HL-60 (cell line): ENCODE data around the gene SH2D3A.
A peak's percentile ranks its signal among the peaks of the same experiment; 100 is the strongest.

Experiments used
- DNase-seq, 2 experiments: peaks; one replicate each; pipeline ENCODE4 v3.0.0-alpha.2; 2010 to 2020; ENCODE audit warnings: low read depth in 1 of 2, low spot score in 1 of 2
- H3K27ac ChIP-seq: fragments of 250-450 bp; sonication (Bioruptor Pico); replicated peaks from 2 replicates; pipeline ENCODE4 v1.5.1; 2020; ENCODE audit warnings: mild to moderate bottlenecking, moderate library complexity
- H3K27me3 ChIP-seq: fragments of 250-450 bp; sonication (Bioruptor Pico); 2 replicates; pipeline ENCODE4 v1.5.1; 2021; ENCODE audit warnings: mild to moderate bottlenecking, moderate library complexity; ENCODE audit not compliant: insufficient read depth, poor library complexity, severe bottlenecking
- H3K4me3 ChIP-seq: replicated peaks from 2 replicates; pipeline ENCODE4 v1.5.1; 2011; ENCODE audit warnings: mild to moderate bottlenecking, control low read depth, low read length; ENCODE audit not compliant: insufficient read depth
- CTCF ChIP-seq: IDR thresholded peaks from one replicate; pipeline ENCODE4 v1.5.1; 2011; ENCODE audit warnings: low read length, control low read depth, inconsistent platforms; ENCODE audit not compliant: insufficient read depth
- GABPA ChIP-seq: IDR thresholded peaks from 2 replicates; pipeline ENCODE4 v1.6.1; 2012; ENCODE audit warnings: low read depth
- POLR2AphosphoS5 ChIP-seq: IDR thresholded peaks from 2 replicates; pipeline ENCODE4 v1.6.1; 2012; ENCODE audit warnings: low read depth
- REST ChIP-seq: IDR thresholded peaks from 2 replicates; pipeline ENCODE4 v1.6.1; 2012; ENCODE audit warnings: low read depth; ENCODE audit not compliant: insufficient replicate concordance
- SPI1 ChIP-seq: IDR thresholded peaks from 2 replicates; pipeline ENCODE4 v1.6.1; 2012; ENCODE audit warnings: low read depth, mild to moderate bottlenecking, borderline replicate concordance

The SH2D3A gene

GRCh38 chr19:6761053-6761676, 6.1 kb downstream of the SH2D3A start:
- DNase-seq = peak in 1 of 2 experiments; percentile 32
- Histone ChIP-seq H3K27ac (no peak overlapping the region), H3K4me3 (no peak overlapping the region), H3K27me3 (no peaks in the 10 kb centered on the region)
- TF ChIP-seq SPI1 = no peak
- no peak for TF ChIP-seq CTCF
- no peak for TF ChIP-seq GABPA
- TF ChIP-seq REST = no peak
- TF ChIP-seq POLR2AphosphoS5 = no peak

GRCh38 chr19:6760606-6761005, 6.6 kb downstream of the SH2D3A start:
- no peak overlapping the region for H3K27ac ChIP-seq
- no peak for DNase-seq
- no peak overlapping the region for H3K4me3 ChIP-seq
- H3K27me3 ChIP-seq = no peaks in the 10 kb centered on the region
- TF ChIP-seq GABPA (no peak), REST (no peak), POLR2AphosphoS5 (no peak), SPI1 (no peak), CTCF (no peak)

GRCh38 chr19:6754653-6755463, 12.4 kb downstream of the SH2D3A start:
- TF ChIP-seq CTCF = no peak
- TF ChIP-seq GABPA = no peak
- no peak for TF ChIP-seq REST
- no peak for TF ChIP-seq SPI1
- no peak for TF ChIP-seq POLR2AphosphoS5
- no peak for DNase-seq
- H3K4me3 ChIP-seq = no peak overlapping the region
- H3K27me3 ChIP-seq = no peaks in the 10 kb centered on the region
- no peak overlapping the region for H3K27ac ChIP-seq
